ENCODE measurements around the gene NBPF4.
"Not testable (repeated sequence)": the region's sequence is repeated elsewhere in the genome, so short reads cannot be mapped to it uniquely, and the experiment has no call there.

Gene NBPF4

GRCh38 chr1:108209456-108210108, 34.3 kb downstream of the NBPF4 start:
- DNase-seq = no peak

GRCh38 chr1:108208724-108209446, 35.0 kb downstream of the NBPF4 start:
- no peak for DNase-seq

DNA sequence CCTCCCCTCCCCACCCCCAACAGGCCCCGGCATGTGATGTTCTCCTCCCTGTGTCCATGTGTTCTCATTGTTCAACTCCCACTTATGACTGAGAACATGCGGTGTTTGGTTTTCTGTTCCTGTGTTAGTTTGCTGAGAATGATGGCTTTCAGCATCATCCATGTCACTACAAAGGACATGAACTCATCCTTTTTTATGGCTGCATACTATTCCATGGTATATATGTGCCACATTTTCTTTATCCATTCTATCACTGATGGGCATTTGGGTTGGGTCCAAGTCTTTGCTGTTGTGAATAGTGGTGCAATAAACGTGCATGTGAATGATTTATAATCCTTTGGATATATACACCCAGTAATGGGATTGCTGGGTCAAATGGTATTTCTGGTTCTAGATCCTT, 40.3 kb downstream of the NBPF4 start:
- DNase-seq = not testable (repeated sequence)

GRCh38 chr1:108201687-108202086, 42.2 kb downstream of the NBPF4 start:
- no peak for DNase-seq

DNA sequence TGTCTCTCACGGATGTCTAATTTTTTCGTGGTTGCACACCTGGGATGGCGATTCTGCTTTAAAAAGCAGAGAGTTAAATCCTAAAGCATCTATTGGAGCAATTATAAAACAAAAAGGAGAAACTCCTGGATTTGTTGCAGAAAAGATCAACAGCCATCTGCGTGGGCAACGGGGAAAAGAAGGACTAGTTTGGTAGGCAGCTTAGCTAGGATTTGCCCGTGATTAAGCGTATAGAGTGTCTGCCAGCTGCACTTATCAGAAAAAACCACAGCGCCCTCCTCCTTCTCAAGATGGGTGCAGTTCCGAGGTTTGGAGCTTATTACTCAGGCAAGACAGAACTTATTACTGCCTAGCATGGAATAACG, 43.2 kb downstream of the NBPF4 start:
- DNase-seq = peak; percentile 79 to 83

GRCh38 chr1:108199781-108200686, 43.8 kb downstream of the NBPF4 start, which contains the start of gene SLC25A24:
Gene SLC25A24 (minus strand): TSS chr1:108200343. CDS start chr1:108200138, 205 bp downstream.
- DNase-seq = peak; percentile 52 to 67

DNA sequence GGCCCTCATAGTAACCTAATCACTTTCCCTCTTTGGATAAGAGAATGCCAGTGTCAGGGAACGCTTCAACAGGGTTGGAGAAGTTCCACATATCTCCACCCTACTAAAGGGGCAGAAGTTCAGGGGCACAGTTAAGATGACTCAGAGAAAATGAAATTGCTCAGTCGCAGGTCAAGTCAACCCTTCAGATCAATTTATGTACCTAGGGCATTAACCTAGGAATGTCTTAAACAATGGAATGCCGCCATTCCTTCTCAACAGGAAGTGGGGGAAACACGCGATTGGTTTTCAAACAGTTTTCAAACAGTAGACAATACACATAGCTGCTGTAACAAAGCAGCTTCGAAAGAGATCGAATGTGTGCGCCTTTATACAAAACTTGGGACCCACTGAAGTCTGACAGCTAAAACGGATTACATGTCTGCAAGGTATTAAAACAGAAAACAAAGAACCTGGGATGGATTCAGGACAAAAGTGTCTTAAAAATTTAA, 44.6 kb downstream of the NBPF4 start:
- DNase-seq = peak; percentile 56 to 58

- no peak for DNase-seq
Observed at GRCh38 chr1:108194051-108194450, 49.8 kb downstream of the NBPF4 start.

DNA sequence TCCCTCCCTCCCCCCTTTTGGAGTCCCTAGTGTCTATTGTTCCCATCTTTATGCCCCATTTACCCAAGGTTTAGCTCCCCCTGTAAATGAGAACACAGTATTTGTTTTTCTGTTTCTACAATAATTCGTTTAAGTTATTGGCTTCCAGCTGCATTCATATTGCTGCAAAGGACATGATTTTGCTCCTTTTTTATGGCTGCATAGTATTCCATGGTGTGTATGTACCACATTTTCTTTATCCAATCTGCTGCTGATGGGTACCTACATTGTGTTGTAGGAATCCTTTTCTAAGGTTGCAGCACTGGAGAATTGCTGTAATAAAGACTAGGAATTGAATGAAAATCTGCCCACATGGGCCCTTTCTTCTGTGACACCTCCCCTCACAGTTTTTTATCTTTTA, 50.5 kb downstream of the NBPF4 start:
- no peak for DNase-seq

GRCh38 chr1:108192581-108192980, 51.3 kb downstream of the NBPF4 start:
- no peak for DNase-seq

DNA sequence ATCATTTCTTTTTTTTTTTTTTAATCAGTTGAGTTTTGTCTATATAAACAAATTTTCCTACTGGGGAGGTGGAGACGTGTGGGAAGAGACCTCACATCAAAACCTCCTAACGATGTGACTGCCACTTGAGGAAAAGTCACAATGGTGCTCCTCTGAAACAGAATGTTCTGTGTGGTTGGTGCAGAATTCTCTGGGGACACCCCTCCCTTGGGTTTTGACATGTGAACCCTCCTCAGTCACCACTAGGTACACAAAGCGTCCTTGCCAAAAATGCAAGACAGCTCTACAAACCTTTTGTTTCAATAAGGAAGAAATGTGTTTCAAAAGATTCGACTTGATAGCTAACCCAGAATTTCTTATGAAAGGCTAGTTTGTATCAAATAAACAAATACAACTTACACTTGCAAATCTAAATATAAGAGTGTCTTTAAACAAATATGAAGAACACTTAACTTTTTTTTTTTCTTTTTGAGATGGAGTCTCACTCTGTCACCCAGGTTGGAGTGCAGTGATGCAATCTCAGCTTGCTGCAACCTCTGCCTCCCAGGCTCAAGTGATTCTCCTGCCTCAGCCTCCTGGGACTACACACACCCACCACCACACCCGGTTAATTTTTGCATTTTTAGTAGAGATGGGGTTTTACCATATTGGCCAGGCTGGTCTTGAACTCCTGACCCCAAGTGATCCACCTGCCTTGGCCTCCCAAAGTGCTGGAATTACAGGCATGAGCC, 53.0 kb downstream of the NBPF4 start:
- no peak for DNase-seq

DNA sequence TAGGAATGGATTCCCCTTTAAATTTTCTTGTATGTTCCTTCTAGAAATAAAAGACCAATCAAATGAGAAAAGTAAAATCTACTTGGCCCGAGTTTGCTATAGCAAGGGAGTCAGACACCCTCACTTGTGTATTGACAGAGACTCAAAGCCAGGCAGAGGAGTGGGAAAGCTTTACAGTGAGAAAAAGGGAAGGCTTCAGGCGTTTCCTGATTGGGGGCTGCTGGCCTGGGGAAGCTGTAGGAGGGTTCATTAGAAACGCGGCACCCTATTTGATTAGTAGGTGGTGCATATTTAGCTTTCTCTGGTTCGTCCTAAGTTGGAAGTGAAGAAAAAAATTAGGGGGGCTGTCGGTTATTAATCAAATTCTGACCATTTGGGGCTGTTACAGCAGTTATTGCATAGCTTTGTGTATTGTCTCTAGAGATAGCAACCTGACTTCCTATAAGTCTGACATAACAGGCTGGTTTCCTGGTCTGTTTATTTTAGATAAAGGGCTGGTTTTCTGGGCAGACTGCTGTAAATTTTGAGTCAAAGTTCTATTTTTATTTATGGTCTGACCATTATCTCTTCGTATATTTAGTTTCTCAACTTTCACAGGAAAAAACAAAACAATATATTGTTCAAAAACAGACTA, 53.8 kb downstream of the NBPF4 start:
- no peak for DNase-seq

DNA sequence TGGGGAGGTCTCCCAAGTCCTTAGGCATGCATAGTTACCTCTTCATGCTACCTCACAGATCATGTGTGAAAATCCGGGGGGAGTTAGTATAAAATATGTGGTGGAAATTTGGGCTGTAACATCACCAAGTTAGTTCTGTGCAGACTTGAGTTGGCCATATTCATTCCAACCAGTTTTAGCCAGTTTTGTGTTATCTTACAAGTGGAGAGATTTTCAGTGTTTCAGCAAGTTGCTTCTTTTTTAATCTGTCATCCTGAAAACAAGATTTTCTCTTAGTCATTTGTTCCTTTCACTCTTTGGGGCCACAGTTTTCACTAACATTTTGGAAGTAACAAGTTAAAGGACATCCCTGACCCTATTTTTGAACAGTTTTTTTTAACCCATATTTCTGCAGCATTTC, 55.1 kb downstream of the NBPF4 start:
- DNase-seq = no peak

DNA sequence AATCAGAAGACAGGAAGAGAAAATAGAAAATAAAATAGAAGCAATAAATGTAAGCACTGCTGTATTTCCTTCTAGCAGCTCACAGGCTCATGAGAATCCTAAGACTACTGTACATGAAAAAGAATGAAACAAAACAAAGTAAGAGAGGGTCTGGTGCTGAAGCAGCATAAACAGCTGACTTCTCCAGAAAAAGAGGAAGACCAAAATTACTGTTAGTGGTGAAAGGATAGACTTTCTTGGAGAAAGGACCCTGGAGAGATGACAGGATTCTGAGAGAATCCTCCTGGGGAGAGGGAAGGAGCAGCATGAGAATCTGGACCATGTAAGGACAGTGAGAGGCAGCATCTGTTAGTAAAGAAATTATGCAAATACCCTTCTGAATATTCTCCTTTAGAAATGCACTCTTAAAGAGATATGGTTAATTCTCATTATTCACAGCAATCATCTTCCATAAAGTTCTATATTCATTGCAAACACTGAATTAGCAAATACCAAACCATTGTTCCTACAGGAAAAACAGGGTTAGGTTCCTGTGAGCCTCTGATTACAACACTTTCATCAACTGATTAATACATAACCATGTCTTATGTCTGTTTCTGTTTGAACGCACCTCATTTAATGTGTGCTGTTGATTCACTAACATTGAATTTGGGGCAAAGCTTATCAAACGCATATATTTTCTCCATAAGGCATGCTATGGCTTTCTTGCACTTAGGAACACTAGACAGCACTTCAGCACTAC, 60.7 kb downstream of the NBPF4 start:
- peak in 1 of 2 experiments; percentile 21 for DNase-seq

GRCh38 chr1:108179018-108179417, 64.9 kb downstream of the NBPF4 start:
- DNase-seq = no peak
